ENCODE results near the gene CENPB. TPM values are rescaled to one million over a fixed set of nuclear protein-coding genes. Genes with fewer than 3 reads are reported as not detected.

The CENPB gene
- polyA plus RNA-seq, 4 donors: 38.3 to 55.7 (median 43.3) TPM

DNA sequence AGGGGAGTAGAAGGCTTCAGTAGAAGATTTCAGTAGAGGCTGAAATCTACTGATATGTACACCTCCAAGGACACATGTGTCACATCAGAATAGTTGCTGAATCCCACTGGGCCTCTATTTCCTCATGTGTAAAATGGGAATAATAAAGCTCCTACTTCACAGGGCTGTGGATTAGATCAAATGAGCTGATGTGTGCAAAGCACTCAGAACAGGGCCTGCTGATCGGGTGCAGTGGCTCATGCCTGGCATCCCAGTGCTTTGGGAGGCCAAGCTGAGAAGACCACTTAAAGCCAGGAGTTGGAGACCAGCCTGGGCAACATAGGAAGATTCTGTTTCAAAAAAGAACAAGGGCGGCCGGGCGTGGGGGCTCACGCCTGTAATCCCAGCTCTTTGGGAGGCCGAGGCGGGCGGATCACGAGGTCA lies 25.7 kb upstream of the CENPB start:
- DNase-seq (ENCODE audit: low read depth in 4 of 4, low spot score in 2 of 4): no peak

- DNase-seq (ENCODE audit: low read depth in 4 of 4, low spot score in 2 of 4): peak in 3 of 4 donors; percentile 78 to 84 (median 83)
These were observed 25.1 kb upstream of the CENPB start for GRCh38 chr20:3811467-3812258.

- DNase-seq (ENCODE audit: low read depth in 4 of 4, low spot score in 2 of 4): no peak
These were observed 22.0 kb upstream of the CENPB start for GRCh38 chr20:3808544-3808943.

DNA sequence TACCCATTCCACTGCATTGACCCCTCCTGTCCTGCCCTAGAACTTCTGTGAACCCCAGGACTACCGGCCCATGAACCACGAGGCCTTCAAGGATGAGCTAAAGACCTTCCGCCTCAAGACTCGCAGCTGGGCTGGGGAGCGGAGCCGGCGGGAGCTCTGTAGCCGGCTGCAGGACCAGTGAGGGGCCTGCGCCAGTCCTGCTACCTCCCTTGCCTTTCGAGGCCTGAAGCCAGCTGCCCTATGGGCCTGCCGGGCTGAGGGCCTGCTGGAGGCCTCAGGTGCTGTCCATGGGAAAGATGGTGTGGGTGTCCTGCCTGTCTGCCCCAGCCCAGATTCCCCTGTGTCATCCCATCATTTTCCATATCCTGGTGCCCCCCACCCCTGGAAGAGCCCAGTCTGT lies 18.2 kb upstream of the CENPB start:
- DNase-seq (ENCODE audit: low read depth in 4 of 4, low spot score in 2 of 4): no peak

DNA sequence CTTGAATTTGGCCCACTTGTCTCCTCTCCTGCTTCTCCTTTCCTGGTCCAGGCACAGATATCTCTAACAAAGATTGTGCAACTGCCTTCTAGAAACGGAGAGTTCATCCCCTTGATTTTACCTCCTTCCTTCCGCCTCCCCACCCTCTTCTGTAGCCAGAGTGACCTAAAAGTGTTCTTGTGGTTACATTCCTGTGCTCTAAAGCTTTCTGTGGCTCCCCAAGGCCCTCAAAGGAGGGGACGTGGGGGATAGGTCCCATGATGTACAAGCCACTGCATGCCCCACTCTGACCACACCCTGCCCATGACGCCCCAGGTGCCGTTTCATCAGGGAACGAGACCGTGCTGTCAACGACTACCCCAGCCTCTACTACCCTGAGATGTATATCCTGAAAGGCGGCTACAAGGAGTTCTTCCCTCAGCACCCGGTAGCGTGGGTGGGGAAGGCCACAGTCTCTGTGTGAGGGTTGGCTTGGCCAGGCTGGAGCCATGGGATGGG lies 17.8 kb upstream of the CENPB start:
- no peak for DNase-seq (ENCODE audit: low read depth in 4 of 4, low spot score in 2 of 4)

DNA sequence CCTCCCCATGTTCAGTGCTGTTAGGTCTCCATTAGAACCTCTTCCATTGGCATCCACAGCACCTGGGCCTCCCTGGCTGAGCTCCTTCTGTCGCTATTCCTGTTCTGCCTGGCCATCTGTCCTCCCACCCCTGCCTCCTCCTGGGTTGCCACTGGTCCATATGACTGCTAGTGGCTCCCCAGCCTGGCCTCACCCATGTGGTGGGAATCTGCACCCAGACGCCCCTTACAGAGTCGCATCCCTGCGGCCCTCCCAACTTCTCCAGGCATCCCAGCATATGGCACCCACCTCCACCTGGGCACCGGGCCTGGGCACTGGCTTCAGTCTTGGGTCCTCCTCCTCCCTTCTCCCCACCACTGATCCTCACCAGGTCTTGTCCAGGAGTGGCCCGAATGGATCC lies 17.3 kb upstream of the CENPB start:
- no peak for DNase-seq (ENCODE audit: low read depth in 4 of 4, low spot score in 2 of 4)

- no peak for DNase-seq (ENCODE audit: low read depth in 4 of 4, low spot score in 2 of 4)
These were observed 16.7 kb upstream of the CENPB start for GRCh38 chr20:3803289-3803688.

- no peak for DNase-seq (ENCODE audit: low read depth in 4 of 4, low spot score in 2 of 4)
These were observed 16.1 kb upstream of the CENPB start for GRCh38 chr20:3802524-3803239.

- no peak for DNase-seq (ENCODE audit: low read depth in 4 of 4, low spot score in 2 of 4)
These were observed 15.3 kb upstream of the CENPB start for GRCh38 chr20:3801846-3802245.

DNA sequence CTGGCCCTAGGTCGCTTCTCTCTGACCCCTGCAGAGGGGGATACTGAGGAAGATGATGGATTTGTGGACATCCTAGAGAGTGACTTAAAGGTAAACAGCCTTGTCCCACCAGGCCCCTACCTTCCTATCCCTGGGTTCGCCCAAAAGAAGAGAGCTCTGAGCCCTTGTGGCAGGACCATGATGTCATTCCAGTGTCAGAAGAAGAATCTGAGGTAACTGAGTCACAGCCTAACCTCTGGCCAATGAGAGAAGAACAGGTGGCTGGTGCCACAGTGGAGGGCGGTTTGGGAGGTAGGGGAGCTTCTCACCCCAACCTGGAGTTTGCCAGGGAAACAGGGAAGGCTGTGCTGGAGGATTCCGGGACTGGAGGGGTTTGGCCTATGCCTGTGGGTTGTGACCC lies 14.8 kb upstream of the CENPB start:
- DNase-seq (ENCODE audit: low read depth in 4 of 4, low spot score in 2 of 4): no peak

DNA sequence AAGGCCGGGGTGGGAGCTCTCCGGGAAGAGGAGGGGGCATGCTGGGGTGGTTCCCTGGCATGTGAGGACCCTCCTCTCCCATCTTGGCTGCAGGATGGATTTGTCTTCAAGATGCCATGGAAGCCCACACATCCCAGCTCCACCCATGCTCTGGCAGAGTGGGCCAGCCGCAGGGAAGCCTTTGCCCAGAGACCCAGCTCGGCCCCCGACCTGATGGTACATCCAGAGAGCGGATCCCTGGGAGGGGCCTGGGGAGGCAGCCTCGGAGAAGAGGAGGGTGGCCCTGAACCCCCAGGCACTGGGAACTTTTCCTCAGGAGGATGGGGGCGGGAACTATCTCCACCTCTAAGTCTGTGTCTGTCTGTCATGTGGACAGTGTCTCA lies 14.3 kb upstream of the CENPB start:
- no peak for DNase-seq (ENCODE audit: low read depth in 4 of 4, low spot score in 2 of 4)

DNA sequence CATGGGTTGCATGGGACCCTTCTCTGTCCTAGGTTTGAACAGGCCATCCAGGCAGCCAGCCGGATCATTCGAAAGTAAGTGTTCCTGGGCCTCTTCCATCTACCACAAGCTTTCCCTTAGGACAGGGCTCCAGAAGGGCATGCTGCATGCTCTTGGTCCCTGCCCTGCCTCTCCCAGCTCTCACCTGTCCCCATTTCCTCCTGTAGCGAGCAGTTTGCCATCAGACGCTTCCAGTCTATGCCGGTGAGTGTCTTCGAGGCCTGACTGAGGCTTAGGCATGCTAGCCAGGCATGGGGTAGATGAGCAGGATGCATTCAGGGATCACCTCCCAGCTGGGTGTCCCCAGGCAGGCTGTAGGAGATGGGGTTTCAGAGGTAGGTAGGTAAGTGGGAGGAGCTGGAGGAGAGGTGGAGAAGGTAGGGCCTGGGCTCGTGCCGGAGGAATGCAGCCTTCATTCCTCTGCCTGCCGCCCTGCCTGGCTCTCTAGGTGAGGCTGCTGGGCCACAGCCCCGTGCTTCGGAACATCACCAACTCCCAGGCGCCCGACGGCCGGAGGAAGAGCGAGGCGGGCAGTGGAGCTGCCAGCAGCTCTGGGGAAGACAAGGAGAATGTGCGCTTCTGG lies 13.8 kb upstream of the CENPB start:
- DNase-seq (ENCODE audit: low read depth in 4 of 4, low spot score in 2 of 4): no peak

- DNase-seq (ENCODE audit: low read depth in 4 of 4, low spot score in 2 of 4): no peak
These were observed 12.3 kb upstream of the CENPB start for GRCh38 chr20:3798908-3799248.

DNA sequence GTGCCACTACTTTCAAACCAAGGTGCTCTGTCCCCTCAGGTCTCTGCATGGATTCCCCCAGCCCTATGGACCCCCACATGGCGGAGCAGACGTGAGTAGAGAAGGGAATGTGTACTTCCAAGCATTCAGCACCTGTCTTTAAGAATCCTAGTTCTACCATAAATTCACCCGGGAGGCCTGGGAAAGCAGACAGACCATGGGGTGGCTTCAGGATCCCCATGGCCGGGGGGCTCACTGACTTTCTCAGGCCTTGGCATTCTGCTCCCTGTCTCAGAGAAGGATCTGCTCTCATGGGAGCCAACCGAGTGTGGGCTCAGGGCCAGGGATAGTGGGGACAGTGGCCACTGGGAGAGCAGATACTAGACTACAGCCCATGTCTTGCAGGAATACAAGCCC lies 11.8 kb upstream of the CENPB start:
- no peak for DNase-seq (ENCODE audit: low read depth in 4 of 4, low spot score in 2 of 4)

DNA sequence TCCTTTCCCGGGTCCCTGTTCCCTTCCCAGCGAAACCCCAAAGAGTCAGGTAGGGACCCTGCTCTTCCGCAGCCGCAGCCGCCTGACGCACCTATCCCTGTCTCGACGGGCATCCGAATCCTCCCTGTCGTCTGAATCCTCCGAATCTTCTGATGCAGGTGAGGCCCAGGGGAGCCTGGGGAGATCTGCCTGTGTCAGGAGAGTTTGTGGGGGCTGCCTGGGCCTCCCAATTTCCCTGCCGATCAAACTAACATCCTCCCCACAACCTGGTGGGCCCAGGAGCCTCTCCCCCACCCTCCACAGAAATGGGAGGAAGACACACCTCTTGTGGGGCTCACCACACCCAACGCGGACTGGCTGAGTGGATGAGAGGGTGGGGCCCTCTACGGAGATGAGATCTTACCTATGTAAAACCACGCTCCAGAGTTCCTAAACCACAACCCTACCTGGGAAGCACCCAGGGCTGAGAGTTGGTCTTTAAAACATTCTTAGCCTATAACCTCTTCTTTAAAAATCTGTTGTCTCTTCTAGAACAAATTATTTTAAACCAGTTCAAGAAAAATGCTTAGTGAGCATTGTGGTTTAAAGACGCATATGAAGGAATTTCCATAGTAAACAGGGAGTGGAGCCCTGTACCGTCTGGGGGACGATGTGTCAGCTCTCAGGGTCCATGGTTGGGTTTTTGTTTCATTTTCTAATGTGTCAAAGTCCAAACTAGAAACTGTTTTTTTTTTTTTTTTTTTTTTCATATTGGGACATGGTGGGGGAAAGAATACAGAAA lies 11.2 kb upstream of the CENPB start:
- DNase-seq (ENCODE audit: low read depth in 4 of 4, low spot score in 2 of 4): no peak

DNA sequence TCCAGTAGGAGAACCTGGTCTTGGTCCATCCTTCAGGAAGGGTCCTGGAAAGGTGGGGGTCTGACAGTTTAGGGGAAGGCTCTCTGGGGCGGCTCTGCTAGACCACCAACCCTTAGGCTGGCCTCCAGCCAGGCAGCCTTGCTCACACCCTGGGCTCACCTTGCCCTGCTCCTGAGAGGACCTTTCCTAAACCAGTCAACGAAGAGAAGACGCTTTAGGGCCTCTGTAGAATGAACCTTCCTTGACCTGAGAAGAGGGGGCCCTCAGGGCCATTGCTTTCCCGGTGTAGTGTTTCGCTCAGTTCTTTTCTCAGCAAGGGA lies 10.6 kb upstream of the CENPB start:
- no peak for DNase-seq (ENCODE audit: low read depth in 4 of 4, low spot score in 2 of 4)

DNA sequence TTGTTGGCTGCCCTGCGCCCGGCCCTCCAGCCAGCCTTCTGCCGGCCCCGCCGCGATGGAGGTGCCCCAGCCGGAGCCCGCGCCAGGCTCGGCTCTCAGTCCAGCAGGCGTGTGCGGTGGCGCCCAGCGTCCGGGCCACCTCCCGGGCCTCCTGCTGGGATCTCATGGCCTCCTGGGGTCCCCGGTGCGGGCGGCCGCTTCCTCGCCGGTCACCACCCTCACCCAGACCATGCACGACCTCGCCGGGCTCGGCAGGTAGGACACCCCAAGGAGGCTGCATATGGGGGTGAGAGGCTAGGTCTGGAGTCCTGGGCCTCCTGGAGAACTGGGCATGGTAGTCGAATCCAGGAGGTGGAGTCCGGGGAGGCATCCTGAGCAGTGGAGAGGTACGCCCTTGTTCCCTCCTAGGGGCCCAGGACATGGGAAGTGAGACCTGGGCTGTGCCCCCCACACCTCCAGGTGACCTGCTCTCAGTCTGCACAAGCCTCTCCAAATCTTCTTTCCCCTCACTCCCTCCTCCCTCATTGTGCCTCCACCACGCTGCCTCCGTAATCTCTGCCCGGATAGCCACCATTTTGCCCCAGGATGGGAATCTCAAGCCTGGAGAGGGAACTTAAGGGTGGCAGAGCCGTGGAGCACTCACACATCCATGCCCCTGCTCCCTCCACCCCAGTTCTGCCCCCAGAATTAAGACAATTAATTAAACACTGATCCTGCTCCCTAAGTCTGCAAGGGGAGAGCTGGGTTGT lies 10.1 kb upstream of the CENPB start:
- no peak for DNase-seq (ENCODE audit: low read depth in 4 of 4, low spot score in 2 of 4)

GRCh38 chr20:3795511-3796468 lies 9.2 kb upstream of the CENPB start, which contains the start of gene CDC25B:
TSS of gene CDC25B (plus strand) at chr20:3796310. CDS start at chr20:3796532, 222 bp downstream.
- DNase-seq (ENCODE audit: low read depth in 4 of 4, low spot score in 2 of 4): peak in 3 of 4 donors; percentile 75 to 87 (median 82)
